ENCODE data around the gene RHBDL3.

RHBDL3 gene

GRCh38 chr17:32266389-32267301 lies 1.0 kb downstream of the RHBDL3 start:
- DNase-seq: no peak

- DNase-seq: no peak
Observed at GRCh38 chr17:32267690-32268205, 2.1 kb downstream of the RHBDL3 start.

- DNase-seq: no peak
Observed at GRCh38 chr17:32268734-32269288, 3.2 kb downstream of the RHBDL3 start.

GRCh38 chr17:32269377-32269776 lies 3.7 kb downstream of the RHBDL3 start:
- no peak for DNase-seq

GRCh38 chr17:32271844-32272243 lies 6.2 kb downstream of the RHBDL3 start:
- no peak for DNase-seq

- no peak for DNase-seq
Observed at GRCh38 chr17:32274101-32274500, 8.5 kb downstream of the RHBDL3 start.

- no peak for DNase-seq
Observed at GRCh38 chr17:32274643-32275042, 9.0 kb downstream of the RHBDL3 start.

- peak; percentile 47 for DNase-seq
Observed at GRCh38 chr17:32275060-32276042, 9.7 kb downstream of the RHBDL3 start.

- DNase-seq: no peak
Observed at GRCh38 chr17:32276171-32276601, 10.6 kb downstream of the RHBDL3 start.

GRCh38 chr17:32277284-32277683 lies 11.7 kb downstream of the RHBDL3 start:
- DNase-seq: peak; percentile 65

- no peak for DNase-seq
Observed at GRCh38 chr17:32278815-32279214, 13.2 kb downstream of the RHBDL3 start.

GRCh38 chr17:32279891-32280716 lies 14.5 kb downstream of the RHBDL3 start:
- no peak for DNase-seq

GRCh38 chr17:32281011-32281451 lies 15.4 kb downstream of the RHBDL3 start:
- no peak for DNase-seq

GRCh38 chr17:32283745-32284201 lies 18.1 kb downstream of the RHBDL3 start:
- DNase-seq: no peak

GRCh38 chr17:32285306-32285705 lies 19.7 kb downstream of the RHBDL3 start:
- no peak for DNase-seq

- no peak for DNase-seq
Observed at GRCh38 chr17:32285746-32286517, 20.3 kb downstream of the RHBDL3 start.

GRCh38 chr17:32286518-32286900 lies 20.9 kb downstream of the RHBDL3 start:
- DNase-seq: no peak

- DNase-seq: no peak
Observed at GRCh38 chr17:32287804-32288511, 22.3 kb downstream of the RHBDL3 start.

- no peak for DNase-seq
Observed at GRCh38 chr17:32288615-32289014, 23.0 kb downstream of the RHBDL3 start.

- no peak for DNase-seq
Observed at GRCh38 chr17:32289471-32290070, 23.9 kb downstream of the RHBDL3 start.

Data from right hindlimb (tissue), 1 donor.